MCF 10A (cell line): Measurements from ENCODE around the gene KCNMA1. TPM values are rescaled to one million over a fixed set of nuclear protein-coding genes. Genes with fewer than 3 reads are reported as not detected.

Source experiments
- BruUV-seq: library from RNA; stranded (reverse); fragments of 400-500 nt; replicated peaks from 2 replicates; lab custom pipeline; 2021; lab: Mats Ljungman, UMichigan
- CTCF ChIA-PET: fragments of 300-600 bp; sonication (Branson Sonifier 250); formaldehyde crosslinking; extraction: SDS; loops from one replicate; lab custom pipeline; 2021; ENCODE audit warnings: antibody characterized with exemption, inconsistent platforms; lab: Yijun Ruan, JAX
- POLR2A ChIA-PET: fragments of 300-600, 350-650 bp; sonication (Branson Sonifier 250); formaldehyde crosslinking; extraction: SDS; loops from one replicate; lab custom pipeline; 2020; ENCODE audit warnings: antibody characterized with exemption, inconsistent platforms; lab: Yijun Ruan, JAX
- DNase-seq: peaks from one replicate; pipeline ENCODE4 v3.0.0-alpha.2; 2018; ENCODE audit not compliant: unreplicated experiment
- H3K27ac Mint-ChIP-seq: one replicate; pipeline ENCODE4 v1.8.0; 2022; ENCODE audit warnings: mild to moderate bottlenecking, low read depth, mixed read lengths; ENCODE audit not compliant: unreplicated experiment
- H3K27me3 Mint-ChIP-seq: one replicate; pipeline ENCODE4 v1.8.0; 2022; ENCODE audit warnings: mixed read lengths; ENCODE audit not compliant: insufficient read depth, unreplicated experiment
- H3K36me3 Mint-ChIP-seq: one replicate; pipeline ENCODE4 v1.8.0; 2022; ENCODE audit warnings: mild to moderate bottlenecking, moderate library complexity, mixed read lengths; ENCODE audit not compliant: insufficient read depth, unreplicated experiment
- H3K4me1 Mint-ChIP-seq: one replicate; pipeline ENCODE4 v1.8.0; 2022; ENCODE audit warnings: mixed read lengths; ENCODE audit not compliant: insufficient read depth, unreplicated experiment
- H3K4me3 Mint-ChIP-seq: one replicate; pipeline ENCODE4 v1.8.0; 2022; ENCODE audit warnings: mild to moderate bottlenecking, moderate library complexity, mixed read lengths; ENCODE audit not compliant: unreplicated experiment
- H3K9me3 Mint-ChIP-seq: one replicate; pipeline ENCODE4 v1.8.0; 2022; ENCODE audit warnings: mixed read lengths; ENCODE audit not compliant: unreplicated experiment
- intact Hi-C: fragments of 100-400 bp; cut with micrococcal nuclease; formaldehyde crosslinking; loops from 2 replicates; pipeline ENCODE4 v1.14.1; 2022
- total RNA-seq: library from RNA; stranded (reverse); gene quantifications from 2 replicates; pipeline ENCODE4 v1.2.3, GENCODE V29; 2022
- TF ChIP-seq, protein P1 (sequence below): fragments of 200-600 bp; IDR thresholded peaks from one replicate; pipeline ENCODE4 v1.8.0; 2022; ENCODE audit warnings: antibody characterized with exemption, mild to moderate bottlenecking; ENCODE audit not compliant: unreplicated experiment

KCNMA1 gene
- total RNA-seq, 1 experiment from 2014 or later = 7.5 TPM

GRCh38 chr10:77084431-77085144 is 553.0 kb downstream of the KCNMA1 start:
- Mint-ChIP-seq H3K9me3 (no peaks in the 10 kb centered on the region), H3K27me3 (no peaks in the 10 kb centered on the region), H3K4me1 (no peaks in the 10 kb centered on the region), H3K36me3 (no peaks in the 10 kb centered on the region), H3K27ac (no peak overlapping the region), H3K4me3 (no peak overlapping the region)
- no peak for DNase-seq
- ChIA-PET CTCF (no interaction called here), POLR2A (no interaction called here)
- TF ChIP-seq, protein P1, sequence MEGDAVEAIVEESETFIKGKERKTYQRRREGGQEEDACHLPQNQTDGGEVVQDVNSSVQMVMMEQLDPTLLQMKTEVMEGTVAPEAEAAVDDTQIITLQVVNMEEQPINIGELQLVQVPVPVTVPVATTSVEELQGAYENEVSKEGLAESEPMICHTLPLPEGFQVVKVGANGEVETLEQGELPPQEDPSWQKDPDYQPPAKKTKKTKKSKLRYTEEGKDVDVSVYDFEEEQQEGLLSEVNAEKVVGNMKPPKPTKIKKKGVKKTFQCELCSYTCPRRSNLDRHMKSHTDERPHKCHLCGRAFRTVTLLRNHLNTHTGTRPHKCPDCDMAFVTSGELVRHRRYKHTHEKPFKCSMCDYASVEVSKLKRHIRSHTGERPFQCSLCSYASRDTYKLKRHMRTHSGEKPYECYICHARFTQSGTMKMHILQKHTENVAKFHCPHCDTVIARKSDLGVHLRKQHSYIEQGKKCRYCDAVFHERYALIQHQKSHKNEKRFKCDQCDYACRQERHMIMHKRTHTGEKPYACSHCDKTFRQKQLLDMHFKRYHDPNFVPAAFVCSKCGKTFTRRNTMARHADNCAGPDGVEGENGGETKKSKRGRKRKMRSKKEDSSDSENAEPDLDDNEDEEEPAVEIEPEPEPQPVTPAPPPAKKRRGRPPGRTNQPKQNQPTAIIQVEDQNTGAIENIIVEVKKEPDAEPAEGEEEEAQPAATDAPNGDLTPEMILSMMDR = no peak
- intact Hi-C loops = no loop called here
- BruUV-seq = no TSS peak

DNA sequence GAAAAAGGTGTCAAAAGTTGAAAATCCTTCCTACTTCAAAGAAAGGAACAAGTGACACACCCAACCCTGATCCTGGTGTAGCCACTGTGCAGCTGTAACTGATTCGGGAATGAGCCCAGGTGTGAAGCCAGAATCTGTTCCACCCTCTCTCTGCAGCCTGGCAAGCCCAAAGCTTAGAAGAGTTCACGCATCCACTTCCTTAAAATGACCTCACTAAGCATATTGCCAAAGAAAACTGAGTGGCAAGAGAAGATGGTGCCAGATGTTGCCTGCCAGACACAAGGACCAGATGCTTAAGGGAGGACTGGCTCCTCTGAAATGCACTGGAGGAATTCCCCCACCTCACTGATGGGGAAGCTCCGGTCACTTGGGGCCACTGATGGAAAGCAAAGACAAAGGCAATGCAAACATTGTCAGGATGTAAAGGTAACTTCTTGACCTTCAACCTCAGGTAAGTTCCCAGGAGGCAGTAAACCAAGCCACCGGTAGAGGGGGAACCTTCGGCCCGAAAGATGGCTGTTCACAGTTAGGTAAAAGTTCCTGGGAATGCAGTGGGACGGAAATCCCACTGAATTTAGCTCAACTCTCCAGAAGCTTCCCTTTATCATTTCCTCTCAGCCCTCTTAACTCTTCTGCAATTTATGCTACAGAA is 554.9 kb downstream of the KCNMA1 start:
- BruUV-seq = no TSS peak
- H3K36me3 Mint-ChIP-seq = no peaks in the 10 kb centered on the region
- intact Hi-C loops = no loop called here
- TF ChIP-seq, protein P1 = peak; percentile 6
- no peaks in the 10 kb centered on the region for H3K9me3 Mint-ChIP-seq
- H3K27ac Mint-ChIP-seq = no peak overlapping the region
- no peak for DNase-seq
- POLR2A ChIA-PET = no interaction called here
- CTCF ChIA-PET = interaction anchor here (0.6 to 0.7 kb wide), 3 partner anchors 9 to 1243 kb away, joined by 3 to 5 read pairs (median 4); no protein-coding TSS in a partner anchor
- H3K4me3 Mint-ChIP-seq = no peak overlapping the region
- H3K27me3 Mint-ChIP-seq = no peaks in the 10 kb centered on the region
- no peaks in the 10 kb centered on the region for H3K4me1 Mint-ChIP-seq

DNA sequence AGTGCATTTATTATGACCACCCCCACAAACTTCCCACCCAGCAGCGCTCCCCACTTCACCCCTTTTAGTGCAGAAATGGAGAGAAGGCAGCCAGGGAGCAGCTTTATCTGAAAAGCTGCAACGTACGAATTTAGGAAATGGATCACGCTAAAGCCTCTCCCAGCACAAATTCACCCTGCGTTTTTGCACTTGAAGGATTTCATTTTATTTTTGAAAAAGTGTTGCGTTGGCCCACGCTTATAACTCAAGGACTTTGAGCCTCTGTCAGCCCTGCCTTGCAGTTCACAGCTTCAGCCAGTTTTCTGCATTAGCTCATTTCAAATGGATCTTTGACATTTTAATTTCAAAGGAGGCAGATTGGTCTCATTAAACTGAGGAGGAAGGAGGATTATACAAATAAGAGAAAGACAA is 556.1 kb downstream of the KCNMA1 start:
- H3K4me3 Mint-ChIP-seq = no peak overlapping the region
- TF ChIP-seq, protein P1 = no peak
- DNase-seq = no peak
- ChIA-PET CTCF (no interaction called here), POLR2A (interaction anchor here (0.6 kb wide), 1 partner anchor 106 kb away, joined by 3 read pairs; no protein-coding TSS in a partner anchor)
- H3K4me1 Mint-ChIP-seq = no peaks in the 10 kb centered on the region
- H3K27me3 Mint-ChIP-seq = no peaks in the 10 kb centered on the region
- no peak overlapping the region for H3K27ac Mint-ChIP-seq
- no TSS peak for BruUV-seq
- intact Hi-C loops = no loop called here
- no peaks in the 10 kb centered on the region for H3K36me3 Mint-ChIP-seq
- no peaks in the 10 kb centered on the region for H3K9me3 Mint-ChIP-seq

- BruUV-seq = no TSS peak
- Mint-ChIP-seq H3K27ac (no peak overlapping the region), H3K36me3 (no peaks in the 10 kb centered on the region), H3K27me3 (no peaks in the 10 kb centered on the region), H3K4me3 (no peak overlapping the region), H3K9me3 (no peaks in the 10 kb centered on the region), H3K4me1 (no peaks in the 10 kb centered on the region)
- ChIA-PET POLR2A (interaction anchor here (0.9 kb wide), 1 partner anchor 73 kb away, joined by 3 read pairs; no protein-coding TSS in a partner anchor), CTCF (interaction anchor here (0.6 kb wide), 1 partner anchor 67 kb away, joined by 3 read pairs; no protein-coding TSS in a partner anchor)
- TF ChIP-seq, protein P1 = no peak
- DNase-seq = no peak
- intact Hi-C loops = no loop called here
These were observed 557.1 kb downstream of the KCNMA1 start for GRCh38 chr10:77080361-77081027.
